RPMI7951 (cell line): ENCODE measurements around the gene NUDT1. TPM values are rescaled to one million over a fixed set of nuclear protein-coding genes. Genes with fewer than 3 reads are reported as not detected.

Source experiments
- DNase-seq: peaks from one replicate; pipeline ENCODE4 v3.0.0-alpha.2; 2012; ENCODE audit warnings: low read depth
- total RNA-seq: library from RNA; depleted of rRNA; stranded (reverse); fragments of >200 nt; shearing (Covaris generic); gene quantifications from 2 replicates; pipeline ENCODE4 v1.2.3, GENCODE V29; 2014; rRNA removed

NUDT1 gene
- total RNA-seq, result 131 and 171 TPM in 2 replicates

DNA sequence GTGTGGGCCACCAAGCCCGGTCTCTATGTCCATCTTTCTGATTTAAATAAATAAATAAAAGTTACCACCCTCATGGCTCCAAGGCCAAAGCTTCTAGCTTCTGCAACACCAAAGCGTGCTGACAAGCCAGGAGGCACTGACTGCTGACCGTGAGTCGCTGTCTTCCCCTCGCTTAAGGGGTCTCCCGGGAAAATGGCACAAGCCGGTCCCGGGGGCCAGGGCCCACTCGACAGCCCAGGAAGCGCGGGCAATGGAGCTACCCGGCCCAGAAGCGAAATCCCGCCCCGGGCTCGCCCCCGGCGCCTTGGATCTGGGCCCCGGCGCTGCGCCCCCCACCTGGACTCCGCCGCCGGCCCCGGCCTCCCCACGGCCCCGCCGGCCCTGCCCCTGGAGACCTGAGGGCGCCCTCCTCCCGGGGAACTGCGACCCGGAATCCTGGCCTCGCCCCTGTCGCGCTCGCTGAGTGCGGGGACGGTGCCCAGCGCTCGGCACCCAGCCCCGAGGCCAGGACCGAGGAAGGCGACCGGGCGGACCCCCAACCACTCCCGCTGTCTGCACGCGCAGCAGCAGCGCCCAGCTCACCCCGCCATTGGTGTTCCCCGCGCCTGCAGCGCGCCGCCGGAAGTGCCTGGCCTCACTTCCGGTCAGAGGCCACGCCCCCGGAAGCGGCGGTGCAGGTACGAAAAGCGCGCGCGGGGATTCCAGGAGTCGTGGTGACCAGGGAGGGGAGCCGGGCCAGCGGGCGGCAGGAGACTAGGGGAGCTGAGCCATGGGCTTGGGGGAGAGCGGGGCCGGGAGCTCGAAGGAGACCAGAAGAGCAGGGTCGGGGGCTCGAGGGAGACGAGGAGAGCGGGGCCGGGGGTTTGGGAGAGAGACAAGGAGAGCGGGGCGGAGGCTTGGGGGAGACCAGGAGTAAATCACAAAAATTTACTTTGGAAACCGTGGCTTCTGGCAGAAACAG, at the start of gene NUDT1, which contains the start of gene MRM2:
Gene NUDT1 (plus strand): TSS at position 647 of the 961 bp plus-strand sequence. CDS start 2,349 bp downstream, outside the sequence.
Gene MRM2 (minus strand): TSS at position 626 of the 961 bp plus-strand sequence. CDS start 36 bp downstream, at position 590.
- peak; percentile 81 for DNase-seq

DNA sequence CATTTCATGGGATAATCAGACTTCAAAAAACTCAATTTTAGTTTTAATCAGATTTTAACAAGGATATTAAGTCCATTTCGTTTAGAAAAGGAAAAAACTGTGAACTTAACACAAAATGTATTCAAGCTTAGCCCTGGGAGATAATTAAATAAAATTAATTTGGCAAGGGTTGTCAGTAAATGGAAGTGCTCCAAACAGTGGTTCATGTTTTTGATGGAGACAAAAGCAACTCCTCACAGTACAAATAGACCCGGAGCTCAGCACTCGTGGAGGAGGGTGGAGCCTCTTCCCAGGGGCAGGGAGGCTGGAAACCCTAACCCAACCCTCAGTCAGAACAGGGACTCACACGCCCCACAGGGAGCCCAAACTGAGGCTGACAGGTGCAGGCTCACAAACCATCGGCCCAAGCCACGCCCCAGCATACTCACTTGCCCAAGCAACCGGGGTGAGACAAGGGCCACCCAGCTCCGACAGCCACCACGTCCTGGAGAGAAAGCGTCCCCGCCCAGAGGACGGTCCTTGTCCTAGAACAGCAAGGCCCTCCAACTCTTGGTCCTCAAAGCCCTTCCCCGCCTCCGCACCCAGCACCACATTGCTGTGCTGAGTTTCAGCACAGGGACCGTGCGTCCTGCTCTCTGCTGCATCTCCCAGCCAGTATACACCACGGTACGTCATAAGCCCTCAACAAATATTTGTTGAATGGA, 49.0 kb upstream of the NUDT1 start:
- DNase-seq, result no peak

DNA sequence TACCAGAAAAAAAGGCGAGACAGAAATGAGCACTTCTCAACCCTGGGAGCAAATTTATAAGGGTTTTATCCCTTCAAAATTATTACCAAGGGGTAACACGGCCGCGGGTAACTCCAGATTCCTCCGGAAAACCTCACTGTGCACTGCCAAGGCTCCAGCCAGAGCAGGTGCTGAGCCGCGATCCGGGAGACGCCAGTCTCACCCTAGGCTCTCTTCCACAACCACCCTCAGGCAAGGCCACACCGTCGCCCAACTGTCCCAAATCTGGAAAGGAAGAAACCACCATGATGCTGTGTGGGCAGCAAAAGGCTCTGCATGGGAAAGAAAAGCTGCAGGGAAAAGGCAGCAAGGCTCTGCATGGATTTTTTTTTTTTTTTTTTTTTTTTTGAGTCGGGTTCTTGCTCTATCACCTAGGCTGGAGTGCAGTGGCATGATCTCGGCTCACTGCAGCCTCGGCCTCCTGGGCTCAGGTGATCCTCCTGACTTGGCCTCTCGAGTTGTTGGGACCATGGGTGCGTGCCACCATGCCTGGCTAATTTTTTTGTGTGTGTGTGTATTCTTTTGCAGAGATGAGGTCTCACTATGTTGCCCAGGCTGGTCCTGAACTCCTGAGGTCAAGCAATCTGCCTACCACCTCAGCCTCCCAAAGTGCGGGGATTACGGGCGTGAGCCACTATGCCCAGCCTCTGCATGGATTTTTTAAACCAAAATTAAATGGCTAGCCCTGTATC, 48.3 kb upstream of the NUDT1 start:
- DNase-seq, result no peak

DNA sequence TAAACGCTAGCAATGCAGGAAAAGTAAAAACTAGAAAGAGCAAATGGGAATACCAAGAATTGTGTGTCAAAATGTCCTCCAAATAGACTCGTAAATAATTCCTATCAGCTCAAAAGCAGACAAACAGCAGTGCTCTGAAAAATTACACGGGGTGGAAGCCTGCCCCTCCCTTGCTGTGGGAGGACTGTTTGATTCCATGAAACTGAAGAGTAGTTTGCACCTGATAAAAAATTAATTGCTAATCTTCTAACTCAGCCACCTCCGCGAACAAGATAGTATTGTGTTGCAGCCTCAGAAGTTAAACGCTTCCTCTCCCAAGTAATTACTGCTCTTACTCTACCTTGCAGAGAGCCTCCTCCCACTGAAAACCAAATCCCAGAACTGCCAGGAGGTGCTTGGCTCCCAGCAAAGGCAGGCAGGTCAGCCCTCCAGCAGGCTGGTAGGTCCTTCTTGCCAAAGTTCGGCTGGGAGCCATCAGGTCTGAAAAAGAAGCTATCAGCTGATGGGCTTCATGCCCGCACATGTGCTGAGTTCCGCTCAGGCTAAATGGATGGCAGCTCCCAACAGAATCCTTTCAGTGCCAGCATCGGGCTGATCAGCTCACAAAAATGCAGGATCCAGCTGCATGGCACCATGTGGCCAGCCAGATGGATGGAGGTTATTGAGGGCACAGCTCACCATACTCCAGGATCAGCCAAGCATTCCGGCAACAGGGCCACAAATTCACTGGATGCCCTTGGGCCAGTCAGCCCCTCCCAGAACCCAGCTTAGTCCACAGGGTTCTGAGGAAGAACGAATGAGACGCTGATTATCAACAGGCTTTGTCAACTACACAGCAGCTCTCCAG, 46.4 kb upstream of the NUDT1 start:
- DNase-seq, result no peak

DNA sequence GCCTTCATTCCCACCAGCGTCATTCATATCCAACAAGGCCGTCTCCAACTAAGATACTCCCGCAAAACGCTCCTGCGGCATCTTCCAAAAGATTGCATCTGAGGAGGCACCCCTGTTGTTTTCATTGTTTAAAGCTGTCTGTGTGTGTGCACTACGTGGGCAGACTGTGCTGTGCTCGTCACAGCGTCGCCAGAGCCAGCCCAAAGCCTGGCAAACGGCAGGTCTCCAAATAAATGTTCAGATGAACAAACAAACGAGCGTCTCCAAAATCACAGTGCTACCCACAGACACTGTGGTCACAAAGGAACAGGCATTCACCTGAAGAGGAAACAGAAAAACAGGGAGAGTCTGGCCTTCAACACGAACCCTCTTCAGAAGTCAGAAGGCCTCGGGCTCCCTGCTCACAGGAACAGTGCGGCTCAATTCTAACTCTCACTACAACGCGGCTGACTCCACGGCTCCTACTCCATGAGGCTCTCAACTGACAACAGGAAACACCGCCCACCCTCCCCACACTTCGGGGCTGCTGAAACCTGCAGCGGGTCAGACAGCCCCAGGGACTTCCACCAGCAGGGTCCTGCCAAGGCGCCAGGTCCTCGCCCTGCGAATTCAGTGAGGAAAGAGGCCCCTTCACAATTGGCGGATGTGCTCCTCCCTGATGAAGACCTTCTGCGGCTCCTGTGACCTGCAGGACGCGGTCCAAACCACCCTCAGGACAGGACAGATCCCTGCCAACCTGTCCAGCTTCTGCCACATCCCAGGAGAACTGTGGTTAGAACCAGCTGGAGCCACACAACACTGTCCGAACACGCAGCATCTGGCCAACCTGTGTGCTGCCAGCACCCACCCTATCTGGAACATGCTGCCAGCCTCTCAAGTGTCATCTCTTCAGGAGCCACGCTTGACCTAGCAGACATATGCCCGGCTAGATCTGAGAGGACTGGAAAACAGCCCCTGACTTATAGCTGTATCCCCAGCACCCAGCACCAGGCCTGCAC, 45.3 kb upstream of the NUDT1 start:
- DNase-seq, result no peak

DNA sequence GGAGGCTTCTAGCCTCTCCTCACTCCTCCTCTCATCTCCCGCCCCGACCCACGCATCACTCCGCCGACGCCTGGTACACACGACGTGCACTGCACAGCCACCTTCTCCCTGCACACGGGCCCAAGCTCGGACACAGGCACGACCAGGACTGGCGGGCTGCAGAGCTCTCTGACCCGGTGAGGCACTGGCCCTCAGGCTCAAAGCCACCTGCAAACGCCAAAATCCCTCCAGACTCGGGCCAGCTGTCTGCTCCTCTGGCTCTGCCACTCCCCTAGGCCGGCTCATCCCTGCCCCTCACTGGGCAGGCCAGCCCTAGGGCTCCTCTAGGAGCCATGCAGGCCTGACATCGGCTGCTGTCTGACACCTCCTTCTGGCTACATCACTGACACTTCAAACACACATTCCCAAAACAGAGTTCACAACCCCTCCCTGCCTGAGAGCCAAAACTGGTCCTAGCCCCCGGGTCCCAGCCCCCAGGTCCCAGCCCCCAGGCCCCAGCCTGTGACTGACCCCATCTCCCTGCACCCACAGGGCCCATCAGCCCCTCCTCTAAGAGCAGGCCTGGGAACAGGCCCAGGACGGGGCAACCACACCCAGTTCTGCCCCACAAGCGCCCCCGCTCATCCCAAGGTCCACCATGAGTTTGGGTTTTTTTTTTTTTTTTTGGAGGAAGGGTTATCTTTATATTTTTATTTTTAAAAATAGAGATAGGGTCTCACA, 44.4 kb upstream of the NUDT1 start:
- no peak for DNase-seq

DNA sequence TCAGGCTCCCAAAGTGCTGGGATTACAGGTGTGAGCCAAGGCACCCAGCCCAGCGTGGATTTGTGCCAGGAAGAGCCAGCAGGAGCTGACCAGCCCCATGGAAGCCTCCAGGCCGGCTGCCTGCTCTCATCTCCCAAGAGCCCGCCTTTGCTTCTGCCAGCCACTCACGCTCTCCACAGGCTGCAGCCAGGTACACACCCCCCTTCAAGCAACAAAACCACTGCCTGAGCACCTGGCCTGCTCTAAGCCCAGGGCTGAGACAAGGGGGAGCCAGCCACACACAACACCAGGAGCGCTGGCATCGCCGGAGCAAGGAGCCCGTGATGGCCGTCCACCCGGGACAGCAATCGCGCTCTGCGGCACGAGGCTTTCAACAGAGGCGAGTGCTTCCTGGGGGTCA, 43.8 kb upstream of the NUDT1 start:
- DNase-seq, result no peak

DNA sequence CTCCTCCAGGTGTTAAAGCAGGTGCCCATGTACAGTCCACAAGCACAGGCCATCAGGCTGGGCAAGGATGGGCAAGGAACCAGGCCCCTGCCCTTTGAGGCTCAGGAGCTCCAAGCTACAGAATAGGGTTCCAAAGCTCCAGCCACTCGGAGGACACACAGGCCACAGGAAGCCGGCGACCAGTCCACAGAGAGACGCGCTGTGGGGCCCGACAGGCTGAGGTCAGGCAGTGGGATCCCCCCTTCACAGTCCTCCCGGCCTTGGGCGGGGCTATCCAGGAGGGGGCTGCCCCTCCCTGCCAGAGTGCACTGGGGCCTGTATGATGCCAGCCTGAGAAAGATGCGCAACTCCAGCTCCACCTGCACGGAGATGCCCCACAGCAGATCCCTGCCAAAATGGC, 43.3 kb upstream of the NUDT1 start:
- DNase-seq, result no peak

DNA sequence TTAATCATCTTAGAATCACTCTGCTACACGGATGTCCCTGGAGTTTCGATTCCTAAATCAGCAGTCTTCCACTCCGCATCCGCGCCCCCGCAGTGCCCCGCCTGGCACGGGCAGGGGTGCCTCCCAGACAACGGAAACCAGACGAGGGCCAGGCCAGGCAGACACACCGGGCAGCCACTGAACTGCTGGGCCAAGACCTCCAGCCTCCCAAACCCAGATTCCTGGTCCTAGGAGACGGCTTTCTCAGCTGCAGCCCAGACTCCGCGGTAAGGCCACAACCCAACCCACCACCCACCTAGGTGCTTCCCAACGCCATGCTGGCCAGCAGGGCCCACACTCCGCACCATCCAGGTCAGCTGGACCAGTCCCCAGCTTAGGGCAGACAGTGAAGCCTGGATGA, 42.5 kb upstream of the NUDT1 start:
- DNase-seq, result no peak

DNA sequence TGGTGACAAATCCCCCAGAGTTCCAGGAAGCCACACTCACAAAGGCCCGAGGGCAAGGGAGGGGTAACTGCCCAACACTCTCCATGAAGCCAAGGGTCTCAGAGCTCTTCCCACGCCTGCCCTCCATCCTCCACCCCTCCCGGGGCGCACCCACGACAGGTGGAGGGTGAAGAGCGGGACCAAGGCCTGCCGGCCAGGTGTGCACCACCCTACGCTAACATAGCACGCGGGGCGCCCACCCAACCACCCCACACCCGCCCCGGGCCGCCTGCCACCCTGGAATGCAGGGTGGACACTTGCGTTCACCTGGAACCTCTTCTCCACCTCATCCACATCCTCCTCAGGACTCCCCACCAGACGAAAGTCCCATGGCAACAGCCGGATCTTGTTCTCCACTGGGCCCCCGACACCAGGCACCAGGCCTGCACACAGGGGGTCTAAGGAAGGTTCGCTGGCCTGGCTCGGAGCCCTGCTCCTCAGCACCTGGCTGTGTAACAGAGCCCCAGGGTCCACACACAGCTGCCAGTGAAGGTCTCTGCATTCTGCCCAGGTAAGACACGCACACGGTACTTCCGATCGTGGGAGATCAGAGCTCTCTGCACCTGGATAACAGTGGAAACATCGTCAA, 42.0 kb upstream of the NUDT1 start:
- no peak for DNase-seq

DNA sequence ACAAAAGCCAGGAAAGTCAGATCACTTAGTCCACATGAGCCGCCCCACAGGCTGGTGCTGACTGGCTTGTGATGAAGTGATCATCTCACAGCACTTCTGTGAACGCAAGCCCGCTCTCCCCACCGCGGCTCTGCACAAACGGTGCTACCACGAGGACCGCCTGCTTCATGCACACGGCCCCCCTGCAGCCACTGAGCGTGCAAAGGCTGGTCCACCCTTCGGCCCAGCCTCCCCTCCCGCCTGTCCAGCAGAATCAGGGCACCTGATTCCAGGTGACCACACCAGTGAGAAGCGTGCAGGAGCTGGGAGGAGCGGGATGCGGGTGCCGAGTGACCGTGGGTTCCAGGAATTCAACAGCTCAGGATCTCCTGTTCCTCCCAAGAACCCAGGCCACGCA, 41.4 kb upstream of the NUDT1 start:
- no peak for DNase-seq

DNA sequence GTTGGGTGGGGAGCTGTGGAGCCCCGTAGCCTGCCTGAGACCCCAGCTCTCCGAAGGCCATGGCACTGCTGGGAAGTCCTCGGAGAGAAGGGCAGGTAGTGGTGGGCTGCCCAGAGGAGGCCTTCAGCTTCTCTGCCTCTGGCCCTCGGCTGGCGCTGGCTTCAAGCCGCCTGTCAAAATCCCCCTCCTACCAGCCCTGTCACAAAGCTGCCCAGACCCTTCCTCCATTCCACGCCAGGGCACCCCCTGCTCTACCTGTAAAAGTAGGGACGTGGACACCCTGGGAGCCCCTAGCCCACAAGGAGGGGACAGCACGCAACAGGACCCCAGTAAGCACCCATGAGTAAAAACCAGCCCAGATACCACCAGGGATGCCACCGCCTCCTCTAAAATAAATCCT, 40.9 kb upstream of the NUDT1 start:
- DNase-seq, result no peak

DNA sequence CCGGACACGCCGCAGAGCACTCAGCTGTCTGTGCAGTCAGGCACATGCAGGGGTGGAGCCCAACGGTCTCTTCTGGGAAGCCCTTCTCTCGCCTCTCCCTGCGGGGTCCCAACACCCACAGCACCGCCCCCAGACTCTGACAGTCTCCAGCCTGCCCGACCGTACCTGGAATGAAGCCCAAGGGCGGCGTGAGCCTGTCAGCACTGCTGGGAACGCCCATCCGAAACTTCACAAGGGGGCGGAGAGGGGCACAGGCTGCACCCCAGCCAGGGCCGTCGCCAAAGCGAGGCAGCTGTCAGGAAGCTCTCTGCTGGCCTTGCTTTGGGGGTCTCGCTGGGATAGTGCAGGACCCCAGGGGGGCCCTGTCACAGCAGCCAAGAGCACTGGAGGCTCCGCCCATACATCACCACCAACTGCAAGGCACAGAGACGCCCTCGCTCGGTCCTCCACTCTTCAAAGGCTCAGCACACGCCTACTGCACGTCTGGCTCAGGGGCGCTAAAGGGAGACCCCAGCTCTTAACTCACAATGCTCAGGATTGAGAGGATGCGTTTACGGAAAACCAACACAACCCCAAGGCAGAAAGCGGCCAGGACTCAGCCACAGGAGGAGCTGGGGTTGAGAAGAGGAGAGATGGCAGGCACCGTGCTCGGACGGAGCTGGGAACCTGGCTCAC, 40.2 kb upstream of the NUDT1 start:
- DNase-seq, result no peak

DNA sequence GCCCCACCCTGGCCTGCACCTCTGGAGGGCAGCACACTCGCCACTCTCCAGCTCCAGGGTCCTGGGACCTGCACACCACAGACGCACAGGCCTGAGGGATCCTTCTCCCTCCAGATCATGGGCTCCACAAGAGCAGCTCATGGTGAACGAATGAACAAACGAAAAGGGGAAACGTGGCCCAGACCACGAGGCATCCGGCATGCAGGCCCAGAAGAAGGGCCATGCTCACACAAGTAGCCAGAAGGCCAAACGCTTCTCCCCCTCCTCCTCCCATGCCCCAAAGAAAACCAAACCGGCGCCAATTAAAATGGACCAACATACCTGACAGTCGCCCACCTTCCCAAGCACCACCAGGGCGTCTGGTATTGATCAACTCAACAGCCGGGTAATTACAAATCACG, 39.7 kb upstream of the NUDT1 start:
- no peak for DNase-seq

DNA sequence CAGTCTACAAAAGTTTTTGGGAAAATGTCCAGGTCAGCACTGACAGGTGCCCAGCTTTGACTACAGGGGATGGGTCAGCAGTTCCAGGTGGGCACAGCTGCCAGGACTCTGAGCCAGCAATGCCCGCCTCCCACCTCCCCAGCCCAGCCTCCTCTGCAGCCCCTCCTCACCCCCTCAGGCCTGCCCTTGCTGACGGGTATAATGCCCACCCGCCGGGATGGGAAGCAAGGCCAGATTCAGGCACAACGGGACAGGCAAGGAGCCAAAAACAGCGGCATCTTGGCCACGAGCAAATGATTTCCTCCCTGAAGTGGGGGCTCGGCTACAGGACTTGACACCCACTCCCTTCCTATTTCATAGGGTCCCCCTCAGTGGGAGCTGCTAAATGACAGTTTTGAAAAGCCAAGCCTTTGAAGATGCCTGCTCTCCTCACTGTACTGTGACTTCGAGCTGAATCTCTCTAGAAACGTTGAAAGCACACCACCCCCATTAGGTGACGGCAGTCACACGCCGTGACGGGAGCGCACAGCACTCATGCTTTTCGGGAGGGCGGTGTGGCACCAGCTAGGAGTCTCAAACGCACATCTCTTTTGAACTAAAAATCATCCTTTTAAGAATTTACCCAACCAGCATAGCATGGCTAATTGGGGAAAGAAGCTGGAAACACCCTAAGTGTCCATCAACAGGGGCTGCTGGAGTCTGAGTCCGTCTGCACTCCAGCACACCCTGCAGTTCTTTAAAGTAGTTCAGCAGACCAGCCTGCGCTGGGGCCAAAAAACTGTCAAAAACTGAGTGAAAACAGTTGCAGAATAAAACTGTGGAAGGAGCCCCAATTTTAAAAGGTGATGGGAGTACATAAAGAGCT, 38.9 kb upstream of the NUDT1 start:
- DNase-seq, result no peak

DNA sequence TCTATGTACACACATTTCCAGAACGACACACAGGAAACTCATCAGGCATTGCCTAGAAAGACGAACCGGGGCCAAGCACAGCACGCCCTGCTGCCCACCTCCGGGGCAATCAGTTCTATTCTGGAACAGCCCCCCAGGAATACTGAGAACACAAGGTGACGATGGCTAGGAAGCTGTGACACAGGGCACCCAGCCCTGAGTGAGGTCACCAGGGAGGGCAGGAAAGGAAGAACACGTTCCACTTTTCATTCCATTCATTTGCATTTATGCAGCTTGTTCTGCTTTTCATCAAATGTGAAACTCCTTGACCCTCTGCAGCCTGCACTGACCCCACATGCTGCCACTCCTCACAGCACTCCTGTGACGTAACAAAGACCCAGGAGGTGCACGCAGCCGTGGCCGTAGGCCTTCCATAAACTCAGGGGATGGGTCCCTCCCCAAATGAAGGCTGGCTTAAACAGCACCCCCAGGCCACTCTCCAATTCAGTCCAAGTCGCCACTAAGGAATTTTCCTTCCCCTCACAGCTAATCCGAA, 38.2 kb upstream of the NUDT1 start:
- DNase-seq, result no peak

DNA sequence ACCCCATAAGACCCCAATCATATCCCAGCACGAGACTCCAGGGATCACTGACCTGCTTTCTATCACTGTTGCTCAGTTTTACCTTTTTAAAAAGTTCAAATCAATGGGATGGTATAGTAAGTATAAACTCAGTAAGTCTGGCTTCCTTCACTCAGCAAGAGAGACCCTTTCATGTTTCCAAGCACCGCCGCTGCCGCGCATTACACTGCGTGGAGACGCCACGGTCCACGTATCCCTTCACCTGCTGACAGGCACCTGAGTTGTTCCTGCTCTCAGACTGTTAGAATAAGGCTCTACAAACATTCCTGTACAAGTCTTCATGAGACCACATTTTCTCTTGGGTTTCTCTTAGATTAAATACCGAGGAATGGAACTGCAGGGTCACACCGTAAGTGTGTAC, 37.6 kb upstream of the NUDT1 start:
- no peak for DNase-seq
